ENCODE measurements around the gene CPA1.
A peak's percentile ranks its signal among the peaks of the same experiment; 100 is the strongest.

CPA1 gene

DNA sequence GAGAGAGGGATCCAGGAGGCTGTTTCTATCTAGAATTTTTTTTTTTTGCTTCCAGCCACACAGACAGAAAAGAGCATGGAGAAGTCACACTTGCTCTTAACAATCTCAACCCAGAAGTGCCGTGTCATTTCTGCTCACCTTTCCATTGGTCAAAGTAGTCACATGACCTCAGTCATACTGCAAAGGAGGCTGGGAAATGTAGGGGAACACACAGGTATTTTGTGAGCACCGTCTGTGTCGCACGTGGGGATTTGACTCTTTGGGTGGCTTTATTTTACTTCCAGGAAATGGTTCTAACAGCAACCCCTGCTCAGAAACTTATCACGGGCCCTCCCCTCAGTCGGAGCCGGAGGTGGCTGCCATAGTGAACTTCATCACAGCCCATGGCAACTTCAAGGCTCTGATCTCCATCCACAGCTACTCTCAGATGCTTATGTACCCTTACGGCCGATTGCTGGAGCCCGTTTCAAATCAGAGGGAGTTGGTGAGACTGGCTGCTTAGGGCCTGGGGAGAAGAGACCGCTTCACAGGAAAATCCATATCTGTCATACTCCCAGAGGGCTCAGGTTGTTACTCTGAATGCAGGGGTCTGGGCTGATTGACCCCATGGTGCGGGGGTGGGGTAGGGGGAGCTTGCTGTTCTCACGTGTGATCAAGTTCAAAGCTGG lies 13.1 kb upstream of the CPA1 start:
- no peaks in the 10 kb centered on the region for H3K9me3 ChIP-seq (ENCODE audit: low read length)
- H4K20me1 ChIP-seq (ENCODE audit: insufficient read depth, low read length): no peaks in the 10 kb centered on the region
- peak overlapping the region; percentile 61; the same call in 1 of the 2 replicates for H3K4me2 ChIP-seq (ENCODE audit: low read length)
- no peaks in the 10 kb centered on the region for H3K79me2 ChIP-seq (ENCODE audit: insufficient read depth, low read length)
- peaks cover 94% of the 10 kb centered on the region for H3K4me1 ChIP-seq (ENCODE audit: insufficient read depth, low read length, severe bottlenecking)
- H3K27me3 ChIP-seq (ENCODE audit: insufficient read depth, low read length): no peaks in the 10 kb centered on the region
- no peak overlapping the region for H3K4me3 ChIP-seq (ENCODE audit: low read depth, low read length, poor library complexity, severe bottlenecking)
- no peaks in the 10 kb centered on the region for H3F3A ChIP-seq (ENCODE audit: insufficient read depth, low read length)
- H2AFZ ChIP-seq (ENCODE audit: low read length): no peak overlapping the region
- no peaks in the 10 kb centered on the region for H3K9me2 ChIP-seq (ENCODE audit: low read depth, low read length)
- peak overlapping the region; percentile 59; the same call in 1 of the 2 replicates for H3K9ac ChIP-seq (ENCODE audit: low read length)
- no peaks in the 10 kb centered on the region for H3K36me3 ChIP-seq (ENCODE audit: insufficient read depth, low read length)
- peak overlapping the region; percentile 96 for H3K27ac ChIP-seq (ENCODE audit: low read depth, low read length, poor library complexity, severe bottlenecking)
- TF ChIP-seq EZH2 (IDR thresholded peaks at IDR 0.05; ENCODE audit: borderline replicate concordance, low read length): no peak
- TF ChIP-seq, protein P1, sequence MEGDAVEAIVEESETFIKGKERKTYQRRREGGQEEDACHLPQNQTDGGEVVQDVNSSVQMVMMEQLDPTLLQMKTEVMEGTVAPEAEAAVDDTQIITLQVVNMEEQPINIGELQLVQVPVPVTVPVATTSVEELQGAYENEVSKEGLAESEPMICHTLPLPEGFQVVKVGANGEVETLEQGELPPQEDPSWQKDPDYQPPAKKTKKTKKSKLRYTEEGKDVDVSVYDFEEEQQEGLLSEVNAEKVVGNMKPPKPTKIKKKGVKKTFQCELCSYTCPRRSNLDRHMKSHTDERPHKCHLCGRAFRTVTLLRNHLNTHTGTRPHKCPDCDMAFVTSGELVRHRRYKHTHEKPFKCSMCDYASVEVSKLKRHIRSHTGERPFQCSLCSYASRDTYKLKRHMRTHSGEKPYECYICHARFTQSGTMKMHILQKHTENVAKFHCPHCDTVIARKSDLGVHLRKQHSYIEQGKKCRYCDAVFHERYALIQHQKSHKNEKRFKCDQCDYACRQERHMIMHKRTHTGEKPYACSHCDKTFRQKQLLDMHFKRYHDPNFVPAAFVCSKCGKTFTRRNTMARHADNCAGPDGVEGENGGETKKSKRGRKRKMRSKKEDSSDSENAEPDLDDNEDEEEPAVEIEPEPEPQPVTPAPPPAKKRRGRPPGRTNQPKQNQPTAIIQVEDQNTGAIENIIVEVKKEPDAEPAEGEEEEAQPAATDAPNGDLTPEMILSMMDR (IDR thresholded peaks at IDR 0.05; ENCODE audit: low read length): no peak

DNA sequence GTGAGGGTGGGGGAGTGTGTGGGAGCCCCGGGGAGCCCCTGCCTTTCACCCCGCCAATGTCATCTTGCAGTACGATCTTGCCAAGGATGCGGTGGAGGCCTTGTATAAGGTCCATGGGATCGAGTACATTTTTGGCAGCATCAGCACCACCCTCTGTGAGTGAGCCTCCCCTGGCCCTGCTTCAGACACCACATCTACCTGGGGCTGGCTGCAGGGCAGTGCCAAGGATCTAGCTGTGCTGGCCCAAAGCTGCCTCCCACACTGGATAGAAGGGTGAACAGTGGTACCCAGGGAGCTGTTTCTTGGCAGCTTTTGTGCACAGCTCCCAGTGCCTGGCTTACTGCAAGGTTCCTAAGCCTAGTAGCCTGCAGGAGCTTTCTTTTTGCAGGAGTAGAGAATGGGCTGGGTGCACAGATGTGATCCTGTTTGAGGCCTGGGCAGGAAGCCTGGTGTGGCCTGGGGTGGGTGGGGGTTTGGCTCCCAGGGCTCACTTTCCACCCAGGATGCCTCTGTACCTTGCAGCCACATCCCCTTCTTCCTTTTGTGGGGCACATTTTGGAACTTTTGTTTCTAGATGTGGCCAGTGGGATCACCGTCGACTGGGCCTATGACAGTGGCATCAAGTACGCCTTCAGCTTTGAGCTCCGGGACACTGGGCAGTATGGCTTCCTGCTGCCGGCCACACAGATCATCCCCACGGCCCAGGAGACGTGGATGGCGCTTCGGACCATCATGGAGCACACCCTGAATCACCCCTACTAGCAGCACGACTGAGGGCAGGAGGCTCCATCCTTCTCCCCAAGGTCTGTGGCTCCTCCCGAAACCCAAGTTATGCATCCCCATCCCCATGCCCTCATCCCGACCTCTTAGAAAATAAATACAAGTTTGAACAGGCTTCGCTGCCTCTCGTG lies 12.2 kb upstream of the CPA1 start:
- Histone ChIP-seq H3F3A (ENCODE audit: insufficient read depth, low read length) (no peaks in the 10 kb centered on the region), H3K27ac (ENCODE audit: low read depth, low read length, poor library complexity, severe bottlenecking) (peak overlapping the region; percentile 96), H3K36me3 (ENCODE audit: insufficient read depth, low read length) (no peaks in the 10 kb centered on the region), H3K9ac (ENCODE audit: low read length) (peak overlapping the region; percentile 32; the same call in 1 of the 2 replicates), H3K9me3 (ENCODE audit: low read length) (no peaks in the 10 kb centered on the region), H3K27me3 (ENCODE audit: insufficient read depth, low read length) (no peaks in the 10 kb centered on the region), H2AFZ (ENCODE audit: low read length) (no peak overlapping the region), H4K20me1 (ENCODE audit: insufficient read depth, low read length) (no peaks in the 10 kb centered on the region), H3K4me1 (ENCODE audit: insufficient read depth, low read length, severe bottlenecking) (peaks cover 98% of the 10 kb centered on the region), H3K4me3 (ENCODE audit: low read depth, low read length, poor library complexity, severe bottlenecking) (peak overlapping the region; percentile 28), H3K9me2 (ENCODE audit: low read depth, low read length) (no peaks in the 10 kb centered on the region), H3K4me2 (ENCODE audit: low read length) (peak overlapping the region; percentile 39), H3K79me2 (ENCODE audit: insufficient read depth, low read length) (no peaks in the 10 kb centered on the region)
- TF ChIP-seq EZH2 (IDR thresholded peaks at IDR 0.05; ENCODE audit: borderline replicate concordance, low read length): no peak
- TF ChIP-seq, protein P1 (IDR thresholded peaks at IDR 0.05; ENCODE audit: low read length): no peak

DNA sequence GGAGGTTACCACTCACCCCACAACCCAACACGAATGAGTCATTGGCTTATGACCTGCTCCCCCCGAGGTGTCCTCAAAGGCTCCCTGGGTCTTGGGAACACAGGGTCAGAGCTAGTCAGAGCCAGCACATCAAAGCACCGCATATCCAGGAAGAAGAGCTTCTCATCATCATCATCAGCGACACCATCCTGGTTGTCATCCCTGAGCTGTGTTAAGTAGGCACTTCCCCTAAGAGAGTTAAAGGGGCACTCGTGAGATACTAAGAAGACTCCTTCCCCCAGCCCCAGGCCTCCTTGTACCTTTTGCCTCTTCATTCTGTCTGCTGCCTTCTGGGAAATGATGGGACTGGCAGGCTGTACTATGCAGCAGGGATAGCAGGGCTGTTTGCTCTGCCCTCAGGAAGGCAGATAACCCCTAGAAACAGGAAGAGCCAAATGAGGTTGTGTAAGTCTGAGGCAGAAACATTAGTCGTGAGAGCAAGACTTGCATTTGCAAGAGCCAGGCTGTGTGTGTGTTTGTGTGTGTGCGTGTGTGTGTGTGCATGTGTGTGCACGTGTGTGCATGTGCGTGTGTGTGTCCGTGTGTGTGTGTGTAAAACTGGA lies 11.1 kb upstream of the CPA1 start:
- Histone ChIP-seq H3K4me1 (ENCODE audit: insufficient read depth, low read length, severe bottlenecking) (peaks cover 94% of the 10 kb centered on the region), H3K27ac (ENCODE audit: low read depth, low read length, poor library complexity, severe bottlenecking) (peak overlapping the region; percentile 96), H3F3A (ENCODE audit: insufficient read depth, low read length) (no peaks in the 10 kb centered on the region), H3K4me2 (ENCODE audit: low read length) (peak overlapping the region; percentile 39), H3K36me3 (ENCODE audit: insufficient read depth, low read length) (no peaks in the 10 kb centered on the region), H3K27me3 (ENCODE audit: insufficient read depth, low read length) (no peaks in the 10 kb centered on the region), H3K4me3 (ENCODE audit: low read depth, low read length, poor library complexity, severe bottlenecking) (peak overlapping the region; percentile 28), H4K20me1 (ENCODE audit: insufficient read depth, low read length) (no peaks in the 10 kb centered on the region), H3K9me2 (ENCODE audit: low read depth, low read length) (no peaks in the 10 kb centered on the region), H3K9ac (ENCODE audit: low read length) (peak overlapping the region; percentile 32), H3K79me2 (ENCODE audit: insufficient read depth, low read length) (no peaks in the 10 kb centered on the region), H3K9me3 (ENCODE audit: low read length) (no peaks in the 10 kb centered on the region), H2AFZ (ENCODE audit: low read length) (0 out of 2 replicates have a peak overlapping the region, but pooled peaks have one; percentile 0)
- TF ChIP-seq, protein P1 (IDR thresholded peaks at IDR 0.05; ENCODE audit: low read length): no peak
- TF ChIP-seq EZH2 (IDR thresholded peaks at IDR 0.05; ENCODE audit: borderline replicate concordance, low read length): no peak
